Epithelial cell of prostate (primary cell): ENCODE results near the gene VENTX.

Source experiments
- DNase-seq: peaks from one replicate; pipeline ENCODE4 v3.0.0-alpha.2; 2011; ENCODE audit warnings: low read depth, low spot score
- H3K27ac ChIP-seq: fragments of 450-650 bp; 2 replicates; pipeline ENCODE4 v1.5.1; 2017; ENCODE audit warnings: mild to moderate bottlenecking

VENTX gene

DNA sequence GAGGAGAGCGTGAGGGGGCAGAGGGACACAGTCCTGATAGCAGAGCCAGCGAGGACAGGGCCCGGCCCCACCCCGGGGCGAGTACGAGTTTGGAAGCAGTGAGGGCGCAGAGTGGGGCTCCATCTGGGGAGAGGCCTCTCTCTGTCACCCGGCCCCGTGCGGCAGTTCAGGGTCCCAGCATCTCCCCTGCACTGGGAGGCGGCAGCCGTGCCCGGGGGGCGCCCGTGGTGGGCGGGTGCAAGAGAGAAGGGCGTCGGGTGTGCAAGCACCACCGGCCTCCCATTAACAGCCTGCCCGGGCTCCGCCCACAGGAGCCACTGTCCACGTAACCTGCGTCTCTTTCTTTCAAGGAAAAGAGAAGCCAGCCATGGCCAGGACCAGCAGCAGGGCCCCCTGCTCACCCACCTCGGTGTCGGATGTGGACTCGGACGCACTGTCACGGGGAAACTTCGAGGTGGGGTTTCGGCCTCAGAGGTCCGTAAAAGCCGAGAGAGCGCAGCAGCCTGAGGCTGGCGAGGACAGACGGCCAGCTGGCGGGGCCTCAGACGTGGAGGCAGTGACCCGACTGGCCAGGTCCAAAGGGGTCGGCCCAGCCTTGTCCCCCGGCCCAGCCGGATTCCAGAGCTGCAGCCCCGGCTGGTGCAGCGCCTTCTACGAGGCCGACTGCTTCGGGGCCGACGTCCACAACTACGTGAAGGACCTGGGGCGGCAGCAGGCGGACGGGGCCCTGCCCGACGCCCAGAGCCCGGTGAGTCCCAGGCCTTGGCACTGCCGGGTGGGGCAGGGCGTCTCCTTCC is 36.3 kb upstream of the VENTX start:
- no peak overlapping the region for H3K27ac ChIP-seq
- DNase-seq = no peak

DNA sequence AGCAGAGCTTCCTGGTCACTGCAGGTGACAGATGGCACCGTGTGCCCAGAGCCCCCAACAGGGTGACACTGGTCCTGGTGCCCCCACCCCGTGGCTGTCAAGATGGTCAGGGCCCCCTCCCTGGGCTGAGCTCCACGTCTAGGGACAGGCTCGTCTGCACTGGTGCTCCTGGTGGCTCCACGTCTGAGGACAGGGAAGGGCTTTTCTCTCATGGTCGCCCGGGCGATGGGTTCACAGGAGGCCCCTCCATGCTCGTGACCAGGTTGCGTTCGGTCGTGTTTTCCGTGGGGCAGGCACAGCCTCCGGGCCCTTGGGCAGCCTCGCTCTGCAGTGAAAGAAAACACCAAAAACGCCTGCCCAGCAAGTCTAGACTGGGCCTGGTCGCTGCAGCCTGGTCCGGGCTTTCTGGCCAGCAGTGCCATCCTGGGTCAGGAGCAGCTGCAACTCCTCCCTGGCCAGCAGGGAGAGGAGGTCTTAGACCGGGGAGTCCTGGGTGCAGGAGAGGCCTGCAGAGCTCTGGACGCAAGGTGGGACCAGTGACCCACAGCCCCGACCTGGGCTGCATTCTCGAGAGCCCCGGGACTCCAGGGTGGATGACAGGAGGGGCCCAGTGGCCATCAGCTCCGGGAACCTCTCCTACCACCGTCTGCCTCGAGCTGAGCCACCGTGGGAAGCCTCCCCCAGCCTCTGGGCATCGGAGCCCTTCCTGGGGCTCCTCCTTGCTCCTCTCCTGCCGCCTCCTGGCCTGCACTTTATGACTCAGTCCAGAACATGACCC is 35.5 kb upstream of the VENTX start:
- no peak for DNase-seq
- H3K27ac ChIP-seq = no peak overlapping the region

DNA sequence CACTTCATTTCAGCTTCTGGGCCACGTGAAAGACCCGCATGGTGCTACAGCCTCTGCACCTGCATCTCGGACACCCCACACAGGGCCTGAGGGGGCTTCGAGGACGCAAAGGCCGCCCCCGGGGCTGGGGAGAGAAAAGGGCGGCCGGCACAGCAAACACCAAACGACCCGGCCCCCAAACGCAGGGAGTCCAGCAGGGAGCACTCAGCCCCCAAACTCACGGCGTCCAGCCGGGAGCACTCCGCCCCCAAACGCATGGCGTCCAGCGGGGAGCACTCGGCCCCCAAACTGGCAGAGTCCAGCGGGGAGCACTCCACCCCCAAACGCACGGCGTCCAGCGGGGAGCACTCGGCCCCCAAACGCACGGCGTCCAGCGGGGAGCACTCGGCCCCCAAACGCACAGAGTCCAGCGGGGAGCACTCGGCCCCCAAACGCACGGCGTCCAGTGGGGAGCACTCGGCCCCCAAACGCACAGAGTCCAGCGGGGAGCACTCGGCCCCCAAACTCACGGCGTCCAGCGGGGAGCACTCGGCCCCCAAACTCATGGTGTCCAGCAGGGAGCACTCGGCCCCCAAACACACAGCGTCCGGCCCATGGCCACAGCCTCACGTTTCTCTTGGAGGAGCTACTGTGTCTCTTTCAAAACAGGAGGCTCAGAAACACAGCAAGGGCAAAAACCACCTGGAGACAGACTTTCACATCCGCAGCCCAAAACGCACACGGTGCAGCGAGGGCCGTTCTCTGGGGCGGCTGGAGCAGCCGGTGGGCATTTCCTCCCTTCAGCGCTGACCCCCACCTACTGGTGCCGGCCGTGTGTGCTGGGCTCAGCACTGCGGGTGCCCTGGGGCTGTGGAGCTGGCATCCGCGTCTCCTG is 34.6 kb upstream of the VENTX start:
- no peak overlapping the region for H3K27ac ChIP-seq
- DNase-seq = no peak

DNA sequence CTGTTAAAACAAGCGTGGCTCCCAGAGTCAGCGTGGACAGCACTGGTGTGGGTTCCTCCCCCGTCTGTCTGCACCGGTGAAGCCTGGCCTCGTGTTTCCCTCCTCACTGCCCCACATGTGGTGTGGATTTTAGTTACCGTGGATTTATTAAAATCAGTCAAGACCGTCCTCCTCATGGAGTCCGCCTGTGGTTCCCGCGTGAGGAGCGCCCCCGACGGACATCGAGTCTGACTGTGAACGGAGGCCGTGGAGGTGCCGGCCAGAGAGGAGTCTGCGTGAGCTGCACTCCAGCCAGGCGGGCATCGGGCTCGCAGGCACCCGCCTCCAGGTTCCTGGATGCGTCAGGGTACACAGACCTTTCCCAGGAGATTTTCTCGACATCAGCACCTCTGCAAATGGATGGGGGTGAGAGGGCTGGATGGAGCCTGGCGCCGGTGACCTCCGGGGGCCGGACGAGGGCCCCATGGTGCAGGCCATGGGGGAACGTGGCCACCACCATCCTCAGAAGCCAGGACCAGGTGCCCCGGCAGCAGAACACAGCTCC is 33.9 kb upstream of the VENTX start:
- no peak overlapping the region for H3K27ac ChIP-seq
- DNase-seq = no peak

GRCh38 chr10:133204226-133205015 is 33.2 kb upstream of the VENTX start:
- no peak overlapping the region for H3K27ac ChIP-seq
- DNase-seq = no peak

DNA sequence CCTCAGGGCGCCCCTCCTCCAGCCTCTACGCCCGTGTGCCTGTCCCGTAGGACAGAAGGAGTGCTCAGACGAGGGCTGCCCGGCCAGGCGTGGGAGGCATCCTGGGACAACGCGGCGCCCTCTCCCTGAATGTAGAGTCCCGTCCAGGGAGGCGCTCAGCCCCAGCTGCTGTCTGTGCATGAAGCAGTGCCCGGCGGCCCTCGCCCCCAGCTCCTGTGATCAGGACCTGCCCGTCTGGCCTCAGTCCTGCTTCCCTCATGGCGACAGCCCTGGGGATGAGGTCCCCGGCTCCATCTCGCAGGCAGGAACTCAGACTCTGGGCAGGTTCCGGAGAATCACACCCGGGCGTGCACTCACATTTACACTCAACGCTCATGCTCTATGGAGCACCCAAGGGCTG is 32.5 kb upstream of the VENTX start:
- no peak for DNase-seq
- no peak overlapping the region for H3K27ac ChIP-seq

DNA sequence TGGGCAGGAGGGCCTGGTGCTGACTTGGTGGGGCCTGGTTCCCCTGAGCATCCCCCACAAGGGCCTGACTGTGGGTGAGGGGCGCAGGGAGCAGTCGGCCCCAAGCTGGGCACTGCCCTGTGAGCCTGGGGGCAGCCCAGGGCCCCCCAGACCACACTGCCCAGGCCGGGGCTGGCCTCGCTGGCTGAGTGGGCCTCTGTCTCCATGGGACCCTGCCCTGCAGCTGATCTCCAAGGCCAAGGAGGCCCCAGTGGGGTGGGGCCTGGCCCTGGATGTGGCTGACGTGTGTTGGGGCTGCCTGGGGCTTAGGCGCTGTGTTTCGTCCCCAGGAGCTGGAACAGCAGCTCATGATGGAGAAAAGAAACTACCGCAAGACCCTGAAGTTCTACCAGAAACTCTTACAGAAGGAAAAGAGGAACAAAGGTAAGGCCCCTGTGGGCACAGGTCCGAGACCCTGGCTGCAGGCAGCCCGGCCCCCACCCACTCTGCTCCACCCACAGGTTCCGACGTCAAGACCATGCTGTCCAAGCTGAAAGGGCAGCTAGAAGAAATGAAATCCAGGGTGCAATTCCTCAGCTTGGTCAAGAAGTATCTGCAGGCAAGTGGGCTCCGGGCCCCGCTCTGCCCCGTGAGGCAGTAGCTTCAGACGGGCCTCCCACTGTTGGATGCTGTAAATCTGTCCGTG is 31.2 kb upstream of the VENTX start:
- no peak for DNase-seq
- H3K27ac ChIP-seq = no peak overlapping the region

DNA sequence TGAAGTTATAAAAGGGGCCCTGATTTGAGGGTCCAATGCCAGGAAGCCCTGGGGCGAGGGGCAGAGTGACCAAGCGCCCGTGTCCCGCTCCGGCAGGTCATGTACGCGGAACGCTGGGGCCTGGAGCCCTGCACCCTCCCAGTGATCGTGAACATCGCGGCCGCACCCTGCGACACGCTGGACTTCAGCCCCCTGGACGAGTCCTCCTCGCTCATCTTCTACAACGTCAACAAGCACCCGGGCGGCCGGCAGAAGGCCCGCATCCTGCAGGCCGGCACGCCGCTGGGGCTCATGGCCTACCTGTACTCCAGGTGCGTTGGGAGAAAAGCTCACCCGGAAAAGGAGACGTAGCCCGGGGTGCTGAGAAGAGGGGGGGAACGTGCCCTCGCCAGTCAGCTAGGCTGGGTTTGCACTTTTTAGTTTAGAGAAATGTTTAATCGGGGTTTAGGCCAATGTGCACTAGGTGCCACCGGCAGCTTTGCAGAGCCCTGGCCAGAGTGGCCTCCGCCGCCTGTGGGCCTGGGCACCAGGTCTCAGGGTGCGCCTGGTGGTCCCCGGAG is 30.5 kb upstream of the VENTX start:
- DNase-seq = no peak
- H3K27ac ChIP-seq = no peak overlapping the region

DNA sequence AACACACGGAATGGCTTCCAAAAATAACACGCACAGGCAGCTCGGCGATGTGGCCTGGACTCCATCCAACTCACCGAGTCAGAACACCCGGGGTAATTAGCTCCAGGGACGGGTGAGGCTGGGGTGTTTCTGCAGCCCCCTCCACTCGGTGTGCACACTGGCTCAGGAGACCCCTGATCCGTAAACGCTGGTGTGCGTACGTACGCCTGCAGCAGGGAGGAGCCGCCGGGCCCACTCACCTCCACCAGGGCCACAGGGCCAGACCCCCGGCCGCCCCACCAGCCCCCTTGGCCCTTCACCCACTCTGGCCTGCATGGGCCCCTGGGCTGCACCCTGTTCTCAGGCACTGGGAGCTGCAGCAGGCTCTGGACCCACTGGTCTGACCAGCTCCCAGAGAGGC is 30.0 kb upstream of the VENTX start:
- no peak overlapping the region for H3K27ac ChIP-seq
- no peak for DNase-seq

- no peak for DNase-seq
- no peak overlapping the region for H3K27ac ChIP-seq
These were observed 29.2 kb upstream of the VENTX start for GRCh38 chr10:133208466-133208865.

GRCh38 chr10:133209117-133209516 is 28.5 kb upstream of the VENTX start:
- H3K27ac ChIP-seq = no peak overlapping the region
- no peak for DNase-seq

DNA sequence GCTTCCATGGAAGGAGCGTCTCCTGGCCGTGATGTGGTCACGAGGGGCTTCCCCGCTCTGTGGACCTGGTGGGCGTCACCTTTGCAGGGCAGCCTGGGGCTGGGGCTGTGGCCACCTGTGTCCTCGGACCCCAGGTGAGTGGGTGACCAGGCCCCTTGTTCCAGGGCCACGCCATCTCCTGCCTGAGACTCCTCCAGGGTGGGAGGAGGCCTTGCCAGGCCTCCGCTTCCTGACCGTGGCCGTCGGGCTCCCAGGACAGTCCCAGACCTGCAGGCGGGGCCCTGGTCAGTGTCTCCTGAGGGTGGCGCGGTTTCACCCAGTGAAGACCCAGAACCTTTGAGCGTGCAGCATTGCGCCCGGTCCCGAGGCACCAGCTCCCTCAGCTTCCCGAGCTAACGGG is 28.0 kb upstream of the VENTX start:
- no peak for DNase-seq
- no peak overlapping the region for H3K27ac ChIP-seq

GRCh38 chr10:133210398-133211140 is 27.1 kb upstream of the VENTX start:
- DNase-seq = no peak

DNA sequence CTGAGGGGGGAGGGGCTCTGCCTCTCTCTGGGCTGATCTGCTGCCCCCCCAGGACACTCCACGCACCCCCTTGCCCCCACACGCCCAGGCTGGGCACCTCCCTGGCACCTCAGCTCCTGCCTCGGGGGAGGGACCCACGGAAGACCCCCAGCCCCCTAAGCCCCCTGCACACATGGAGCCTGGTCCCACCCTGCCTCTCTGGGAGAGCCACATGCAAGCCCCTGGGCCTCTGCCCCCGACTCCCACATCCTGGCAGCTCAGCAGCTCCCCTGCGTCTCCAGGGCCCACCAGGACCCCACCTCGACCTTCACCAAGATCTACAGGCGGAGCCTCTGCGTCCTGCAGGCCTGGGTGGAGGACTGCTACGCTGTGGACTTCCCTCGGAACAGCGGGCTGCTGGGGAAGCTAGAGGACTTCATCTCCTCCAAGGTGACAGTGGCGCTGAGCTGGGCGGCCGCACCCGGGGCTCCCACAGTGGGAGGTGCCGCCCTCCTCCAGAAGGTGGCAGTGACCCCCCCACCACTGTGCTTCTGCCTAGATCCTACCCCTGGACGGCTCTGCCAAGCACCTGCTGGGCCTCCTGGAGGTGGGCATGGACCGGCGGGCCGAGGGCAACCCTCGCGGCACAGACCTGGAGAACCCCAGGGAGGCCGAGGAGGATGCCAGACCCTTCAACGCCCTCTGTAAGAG is 26.4 kb upstream of the VENTX start:
- no peak overlapping the region for H3K27ac ChIP-seq
- no peak for DNase-seq

More at GRCh38 chr10:133210398-133211140, 27.1 kb upstream of the VENTX start:
- no peak overlapping the region for H3K27ac ChIP-seq

DNA sequence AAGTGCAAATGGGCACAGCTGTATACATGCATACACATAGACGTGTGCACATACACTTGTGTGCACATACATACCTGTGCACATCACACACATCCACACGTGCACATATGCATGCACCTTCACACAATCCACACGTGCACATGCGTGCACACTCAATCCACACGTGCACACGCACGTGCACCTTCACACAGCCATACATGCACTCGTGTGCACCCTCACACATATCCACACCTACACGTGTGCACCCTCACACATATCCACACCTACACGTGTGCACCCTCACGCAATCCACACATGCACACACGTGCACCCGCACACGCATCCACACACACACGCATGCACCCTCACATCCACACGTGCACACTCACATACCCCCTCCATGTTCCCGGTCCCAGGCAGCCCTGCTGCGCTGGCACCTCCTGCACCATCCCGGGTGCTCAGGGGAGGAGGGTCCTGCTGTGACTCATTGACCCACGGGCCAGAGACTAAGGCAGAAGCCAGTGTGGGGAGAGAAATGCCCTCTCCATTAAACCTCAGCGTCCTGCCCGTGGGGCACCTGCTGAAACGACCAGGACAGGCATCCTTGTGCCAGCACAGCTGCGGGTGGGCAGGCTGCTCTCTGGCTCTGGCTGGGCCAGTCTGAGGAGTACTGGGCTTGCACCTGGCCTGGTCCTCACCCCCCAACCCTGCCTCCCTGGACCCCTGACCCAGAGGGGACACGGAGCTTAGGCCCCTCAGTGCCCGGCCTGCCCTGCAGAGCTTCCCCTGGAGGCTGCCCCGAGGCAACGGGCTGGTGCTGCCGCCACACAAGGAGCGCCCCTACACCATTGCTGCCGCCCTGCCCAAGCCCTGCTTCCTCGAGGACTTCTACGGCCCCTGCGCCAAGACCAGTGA is 25.4 kb upstream of the VENTX start:
- H3K27ac ChIP-seq = no peak overlapping the region
- no peak for DNase-seq

DNA sequence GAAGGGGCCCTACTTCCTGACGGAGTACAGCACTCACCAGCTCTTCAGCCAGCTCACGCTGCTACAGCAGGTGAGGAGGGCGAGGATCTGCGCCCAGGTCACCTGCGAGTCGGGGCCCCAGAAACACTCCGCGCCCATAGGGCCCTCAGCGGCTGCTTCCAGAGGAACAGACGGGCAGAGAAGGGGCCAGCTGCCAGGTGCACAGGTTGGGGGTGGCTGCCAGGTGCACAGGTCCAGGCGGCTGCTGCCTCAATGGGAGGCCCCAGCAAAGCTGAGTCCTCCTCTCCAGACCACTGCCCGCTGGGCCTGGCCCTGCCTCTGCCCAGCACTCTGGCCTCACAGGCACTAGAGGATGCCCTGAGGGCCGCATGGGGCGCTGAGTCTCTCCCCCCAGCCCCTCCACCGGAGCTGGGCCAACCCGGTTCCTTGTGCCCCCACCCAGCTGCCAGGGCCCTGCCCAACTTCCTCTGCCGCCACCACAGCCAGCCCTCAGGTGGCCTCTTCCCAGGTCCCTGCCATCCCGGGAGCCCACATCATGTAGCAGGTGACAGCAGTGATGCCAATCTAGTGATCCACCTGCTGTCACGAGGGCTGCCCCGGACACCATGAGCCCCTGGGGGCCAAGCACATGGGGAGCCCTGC is 24.7 kb upstream of the VENTX start:
- DNase-seq = no peak
- H3K27ac ChIP-seq = no peak overlapping the region
